ENCODE measurements around the gene C1orf52. TPM values are rescaled to one million over a fixed set of nuclear protein-coding genes. Genes with fewer than 3 reads are reported as not detected.

The C1orf52 gene
- total RNA-seq, 6 experiments from 2014 or later, result 20.6 to 26.1 (median 22.7) TPM

- Mint-ChIP-seq H3K4me1 (ENCODE audit: low read depth) (peaks cover 30% of the 10 kb centered on the region), H3K9me3 (no peaks in the 10 kb centered on the region)
- no peak for TF ChIP-seq CTCF (IDR thresholded peaks at IDR 0.05)
Observed at GRCh38 chr1:85284202-85284601, 24.7 kb upstream of the C1orf52 start.

DNA sequence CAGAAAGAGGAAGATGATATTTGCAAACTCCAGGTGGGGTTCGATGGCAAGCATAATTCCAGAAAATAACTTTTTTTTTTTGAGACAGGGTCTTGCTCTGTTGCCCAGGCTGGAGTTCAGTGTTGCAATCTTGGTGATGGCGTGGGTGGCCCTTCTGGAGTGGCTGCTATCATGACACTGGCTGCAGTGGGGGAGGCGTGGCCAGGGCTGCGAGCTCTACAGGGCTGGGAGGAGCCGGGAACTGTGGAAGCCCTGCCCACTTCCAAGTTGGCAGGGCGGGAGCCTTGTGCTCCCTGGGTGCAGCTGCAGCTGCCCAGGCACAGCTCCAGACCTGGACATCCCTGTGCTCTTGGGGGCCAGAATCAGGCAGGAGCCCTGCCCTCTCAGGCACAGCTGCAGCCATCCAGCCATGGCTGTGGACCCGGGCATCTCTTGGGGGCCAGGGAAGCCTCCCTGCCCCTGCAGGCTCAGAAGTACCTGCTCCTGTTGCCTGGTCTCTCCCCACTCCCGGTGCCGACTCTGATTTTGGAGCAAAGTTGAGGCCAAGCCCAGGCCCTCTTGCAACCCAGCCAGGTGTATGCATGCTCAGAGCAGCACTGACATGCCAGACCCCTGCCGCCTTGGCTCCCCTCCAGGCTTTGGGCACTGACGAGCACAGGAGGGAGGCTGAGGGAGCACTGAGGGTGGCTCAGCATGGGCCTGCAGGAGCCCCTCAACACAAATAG is 24.2 kb upstream of the C1orf52 start:
- TF ChIP-seq CTCF (IDR thresholded peaks at IDR 0.05), result no peak
- Mint-ChIP-seq H3K27me3 (ENCODE audit: insufficient read depth) (no peaks in the 10 kb centered on the region), H3K4me3 (no peak overlapping the region), H3K9me3 (no peaks in the 10 kb centered on the region), H3K36me3 (ENCODE audit: low read depth) (no peaks in the 10 kb centered on the region), H3K27ac (no peak overlapping the region), H3K4me1 (ENCODE audit: low read depth) (peaks cover 35% of the 10 kb centered on the region)
- DNase-seq, result no peak

More at GRCh38 chr1:85284202-85284601, 24.7 kb upstream of the C1orf52 start:
- Mint-ChIP-seq H3K36me3 (ENCODE audit: low read depth) (no peaks in the 10 kb centered on the region), H3K27me3 (ENCODE audit: insufficient read depth) (no peaks in the 10 kb centered on the region), H3K27ac (no peak overlapping the region), H3K4me3 (no peak overlapping the region)
- no peak for DNase-seq

DNA sequence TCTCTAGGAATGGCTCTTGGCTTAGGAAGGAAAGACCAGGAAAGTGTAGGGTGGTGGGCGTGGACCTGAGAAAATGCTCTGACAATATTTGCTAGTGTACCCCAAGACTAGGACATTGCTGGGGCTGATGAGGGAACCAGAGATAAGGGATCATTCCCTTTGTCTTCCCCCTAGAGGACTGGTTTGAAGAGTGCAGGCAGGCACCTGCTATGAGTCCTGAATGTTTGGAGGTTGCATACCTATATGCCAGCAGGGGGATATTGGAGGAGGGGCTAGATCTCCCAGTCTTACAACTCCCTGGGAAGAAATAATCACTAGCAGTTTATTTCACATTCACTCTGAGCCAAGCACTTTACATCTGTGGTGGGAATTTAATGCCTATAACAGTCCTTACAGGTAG is 23.0 kb upstream of the C1orf52 start:
- Mint-ChIP-seq H3K4me1 (ENCODE audit: low read depth) (peaks cover 44% of the 10 kb centered on the region), H3K27me3 (ENCODE audit: insufficient read depth) (no peaks in the 10 kb centered on the region; the same call in 1 of the 2 replicates), H3K4me3 (no peak overlapping the region), H3K27ac (no peak overlapping the region), H3K9me3 (no peaks in the 10 kb centered on the region), H3K36me3 (ENCODE audit: low read depth) (no peaks in the 10 kb centered on the region)
- TF ChIP-seq CTCF (IDR thresholded peaks at IDR 0.05), result peak; percentile 43
- DNase-seq, result no peak

GRCh38 chr1:85280636-85281035 is 21.2 kb upstream of the C1orf52 start:
- no peak for DNase-seq

GRCh38 chr1:85279458-85280080 is 20.1 kb upstream of the C1orf52 start:
- no peak for DNase-seq
- Mint-ChIP-seq H3K9me3 (no peaks in the 10 kb centered on the region), H3K27ac (peak overlapping the region; percentile 92), H3K4me3 (peak overlapping the region; percentile 83), H3K4me1 (ENCODE audit: low read depth) (peaks cover 61% of the 10 kb centered on the region), H3K36me3 (ENCODE audit: low read depth) (peaks cover 5% of the 10 kb centered on the region; the same call in 1 of the 2 replicates), H3K27me3 (ENCODE audit: insufficient read depth) (no peaks in the 10 kb centered on the region; the same call in 1 of the 2 replicates)
- no peak for TF ChIP-seq CTCF (IDR thresholded peaks at IDR 0.05)

More at GRCh38 chr1:85280636-85281035, 21.2 kb upstream of the C1orf52 start:
- Mint-ChIP-seq H3K27me3 (ENCODE audit: insufficient read depth) (no peaks in the 10 kb centered on the region; the same call in 1 of the 2 replicates), H3K4me3 (no peak overlapping the region), H3K9me3 (no peaks in the 10 kb centered on the region), H3K27ac (peak overlapping the region; percentile 27; the same call in 1 of the 2 replicates), H3K4me1 (ENCODE audit: low read depth) (peaks cover 53% of the 10 kb centered on the region), H3K36me3 (ENCODE audit: low read depth) (no peaks in the 10 kb centered on the region)
- TF ChIP-seq CTCF (IDR thresholded peaks at IDR 0.05), result no peak
